Endodermal cell (in vitro differentiated cells): Measurements from ENCODE around the gene CDH11. TPM values are rescaled to one million over a fixed set of nuclear protein-coding genes. Genes with fewer than 3 reads are reported as not detected.

ENCODE experiments used
- DNase-seq: peaks from one replicate; pipeline ENCODE4 v3.0.0-alpha.2; 2017
- H3K27ac ChIP-seq: 2 replicates; pipeline ENCODE4 v1.5.1; 2013; ENCODE audit warnings: mild to moderate bottlenecking, low read depth, low read length, moderate library complexity
- H3K27me3 ChIP-seq: 2 replicates; pipeline ENCODE4 v1.6.1; 2013; ENCODE audit warnings: mild to moderate bottlenecking, low read length, moderate library complexity; ENCODE audit not compliant: insufficient read depth, control insufficient read depth, poor library complexity, severe bottlenecking
- H3K36me3 ChIP-seq: 2 replicates; pipeline ENCODE4 v1.7.0; 2013; ENCODE audit warnings: mild to moderate bottlenecking, low read length, moderate library complexity; ENCODE audit not compliant: control insufficient read depth, insufficient read depth
- H3K4me1 ChIP-seq: one replicate; pipeline ENCODE4 v1.7.0; 2013; ENCODE audit warnings: low read length; ENCODE audit not compliant: control insufficient read depth, insufficient read depth
- H3K4me3 ChIP-seq: 2 replicates; pipeline ENCODE4 v1.5.1; 2013; ENCODE audit warnings: mild to moderate bottlenecking, low read length, moderate library complexity
- H3K9ac ChIP-seq: 2 replicates; pipeline ENCODE4 v1.6.1; 2013; ENCODE audit warnings: mild to moderate bottlenecking, low read length, moderate library complexity; ENCODE audit not compliant: poor library complexity, severe bottlenecking; ENCODE audit errors: extremely low read depth
- H3K9me3 ChIP-seq: 2 replicates; pipeline ENCODE4 v1.6.1; 2013; ENCODE audit warnings: mild to moderate bottlenecking, low read length, moderate library complexity; ENCODE audit not compliant: control insufficient read depth
- H3K27ac Mint-ChIP-seq: 2 replicates; pipeline ENCODE4 v1.8.0; 2020; ENCODE audit warnings: mixed read lengths
- H3K27me3 Mint-ChIP-seq: 2 replicates; pipeline ENCODE4 v1.8.0; 2021; ENCODE audit warnings: mild to moderate bottlenecking, mixed read lengths; ENCODE audit not compliant: insufficient read depth
- H3K36me3 Mint-ChIP-seq: 2 replicates; pipeline ENCODE4 v1.8.0; 2020; ENCODE audit warnings: low read depth, mixed read lengths
- H3K4me1 Mint-ChIP-seq: 2 replicates; pipeline ENCODE4 v1.8.0; 2020; ENCODE audit warnings: mixed read lengths
- H3K4me3 Mint-ChIP-seq: 2 replicates; pipeline ENCODE4 v1.8.0; 2020; ENCODE audit warnings: mild to moderate bottlenecking, moderate library complexity, mixed read lengths
- H3K9me3 Mint-ChIP-seq: 2 replicates; pipeline ENCODE4 v1.8.0; 2020; ENCODE audit warnings: mild to moderate bottlenecking, mixed read lengths
- whole genome bisulfite sequencing, 2 experiments: methylation state at CpG; one replicate each; pipeline versions ENCODE4 v1.1.5 to v1.1.7; 2013; ENCODE audit warnings: missing lambda C conversion rate in 2 of 2, mixed read lengths in 1 of 2; ENCODE audit not compliant: insufficient coverage in 1 of 2, insufficient read length in 1 of 2; 5-methylcytosine and 5-hydroxymethylcytosine counted together
- total RNA-seq, 2 donors: library from RNA; stranded (reverse); fragmentation: NEBNext Ultra II Directional in 1 of 2; extraction: Animal tissue kit (Norgen Biotek cat#: 25700) in 1 of 2; gene quantifications; 2 replicates in 1 of 2; 3 replicates in 1 of 2; pipeline ENCODE4 v1.2.1, GENCODE V29; 2021
- TF ChIP-seq, protein P1 (sequence below): fragments of 200-600 bp; sonication (generic); conservative IDR thresholded peaks from 2 replicates; pipeline ENCODE4 v1.5.0; 2021; ENCODE audit warnings: antibody characterized with exemption, mild to moderate bottlenecking

Gene CDH11
- total RNA-seq, 2 donors from 2014 or later, result 0.73 to 2.9 TPM

DNA sequence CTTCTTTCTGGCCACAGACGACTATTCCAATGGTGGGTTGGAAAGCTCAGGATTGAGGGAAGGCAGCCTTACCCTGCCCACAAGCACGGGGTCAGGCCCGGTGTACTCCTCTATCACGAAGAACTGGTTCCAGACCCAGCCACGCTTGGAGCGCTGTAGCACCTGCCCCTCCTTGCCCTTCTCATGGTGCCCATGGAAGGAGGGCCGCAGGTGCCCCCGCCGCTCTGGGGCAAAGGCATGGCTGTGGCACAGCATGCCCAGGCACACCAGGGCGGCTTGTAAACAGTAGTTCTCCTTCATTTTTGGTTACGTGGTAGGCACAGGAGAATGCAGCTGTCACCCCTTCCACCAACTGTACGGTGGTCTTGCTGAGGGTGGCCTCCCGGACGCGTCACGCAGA, 117.3 kb downstream of the CDH11 start:
- H3K27me3 ChIP-seq, result no peaks in the 10 kb centered on the region
- no peak overlapping the region for H3K9ac ChIP-seq

DNA sequence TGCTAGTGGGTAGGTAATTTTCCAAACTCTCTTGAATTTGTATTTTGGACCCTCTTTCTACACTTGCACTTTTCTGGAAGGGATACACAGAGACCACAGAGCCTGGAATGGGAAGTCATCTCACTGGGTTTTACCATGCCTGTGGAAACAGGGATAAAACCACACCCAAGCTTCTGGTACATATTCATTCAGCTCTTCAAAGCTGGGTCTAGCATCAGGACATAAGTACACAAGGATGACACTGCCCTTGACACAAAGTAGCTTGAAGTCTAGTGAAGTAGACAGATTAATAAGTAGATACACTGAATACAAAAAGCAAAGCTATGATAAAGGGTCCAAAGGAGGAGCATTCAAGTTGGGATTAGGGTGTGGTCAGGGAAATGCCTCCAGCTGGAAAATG, 118.2 kb downstream of the CDH11 start:
- H3K27me3 Mint-ChIP-seq, result no peaks in the 10 kb centered on the region
- TF ChIP-seq, protein P1, sequence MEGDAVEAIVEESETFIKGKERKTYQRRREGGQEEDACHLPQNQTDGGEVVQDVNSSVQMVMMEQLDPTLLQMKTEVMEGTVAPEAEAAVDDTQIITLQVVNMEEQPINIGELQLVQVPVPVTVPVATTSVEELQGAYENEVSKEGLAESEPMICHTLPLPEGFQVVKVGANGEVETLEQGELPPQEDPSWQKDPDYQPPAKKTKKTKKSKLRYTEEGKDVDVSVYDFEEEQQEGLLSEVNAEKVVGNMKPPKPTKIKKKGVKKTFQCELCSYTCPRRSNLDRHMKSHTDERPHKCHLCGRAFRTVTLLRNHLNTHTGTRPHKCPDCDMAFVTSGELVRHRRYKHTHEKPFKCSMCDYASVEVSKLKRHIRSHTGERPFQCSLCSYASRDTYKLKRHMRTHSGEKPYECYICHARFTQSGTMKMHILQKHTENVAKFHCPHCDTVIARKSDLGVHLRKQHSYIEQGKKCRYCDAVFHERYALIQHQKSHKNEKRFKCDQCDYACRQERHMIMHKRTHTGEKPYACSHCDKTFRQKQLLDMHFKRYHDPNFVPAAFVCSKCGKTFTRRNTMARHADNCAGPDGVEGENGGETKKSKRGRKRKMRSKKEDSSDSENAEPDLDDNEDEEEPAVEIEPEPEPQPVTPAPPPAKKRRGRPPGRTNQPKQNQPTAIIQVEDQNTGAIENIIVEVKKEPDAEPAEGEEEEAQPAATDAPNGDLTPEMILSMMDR, result no peak
- H3K4me3 Mint-ChIP-seq, result no peak overlapping the region
- Histone ChIP-seq H3K27ac (no peak overlapping the region), H3K9me3 (no peaks in the 10 kb centered on the region), H3K4me1 (no peaks in the 10 kb centered on the region), H3K36me3 (no peaks in the 10 kb centered on the region), H3K4me3 (no peak overlapping the region), H3K27me3 (no peaks in the 10 kb centered on the region), H3K9ac (no peak overlapping the region)
- H3K27ac Mint-ChIP-seq, result no peak overlapping the region
- no peaks in the 10 kb centered on the region for H3K9me3 Mint-ChIP-seq
- no peak for DNase-seq
- H3K36me3 Mint-ChIP-seq, result no peaks in the 10 kb centered on the region
- no peaks in the 10 kb centered on the region for H3K4me1 Mint-ChIP-seq

More for the DNA sequence above, 117.3 kb downstream of the CDH11 start:
- no peak overlapping the region for H3K4me3 ChIP-seq
- Mint-ChIP-seq H3K4me1 (no peaks in the 10 kb centered on the region), H3K27me3 (no peaks in the 10 kb centered on the region), H3K9me3 (no peaks in the 10 kb centered on the region), H3K27ac (no peak overlapping the region), H3K4me3 (no peak overlapping the region), H3K36me3 (no peaks in the 10 kb centered on the region)
- no peaks in the 10 kb centered on the region for H3K4me1 ChIP-seq
- H3K9me3 ChIP-seq, result no peaks in the 10 kb centered on the region
- TF ChIP-seq, protein P1, result no peak
- DNase-seq, result no peak
- H3K27ac ChIP-seq, result no peak overlapping the region
- H3K36me3 ChIP-seq, result no peaks in the 10 kb centered on the region
- WGBS, 2 experiments, result 93 to 95% methylated on average over 9 to 16 of the region's 16 CpGs

DNA sequence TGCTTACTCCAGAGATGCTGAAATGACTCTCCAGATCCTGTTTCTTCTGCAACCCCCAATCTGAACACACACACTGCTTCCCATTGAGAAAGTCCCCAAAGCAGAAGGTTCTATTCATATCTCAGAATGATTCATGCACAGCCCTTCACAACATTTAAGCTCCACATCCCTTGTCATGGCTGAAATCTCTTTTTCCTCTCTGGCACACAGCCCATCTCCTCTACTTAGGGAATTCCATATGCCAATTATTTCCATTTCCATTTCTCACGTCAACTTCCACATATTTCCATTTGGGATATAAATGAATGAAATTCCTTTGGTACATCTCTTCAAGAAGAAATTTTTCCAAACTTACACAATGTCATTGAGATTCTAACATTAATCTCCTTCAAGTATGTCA, 119.6 kb downstream of the CDH11 start:
- 100% methylated on average over 1 of the region's 1 CpG; no CpG with 5 or more reads in 1 of the 2 experiments for WGBS, 2 experiments
- TF ChIP-seq, protein P1, result no peak
- Mint-ChIP-seq H3K27ac (no peak overlapping the region), H3K9me3 (no peaks in the 10 kb centered on the region), H3K4me1 (no peaks in the 10 kb centered on the region), H3K36me3 (no peaks in the 10 kb centered on the region), H3K4me3 (no peak overlapping the region), H3K27me3 (no peaks in the 10 kb centered on the region)
- H3K27ac ChIP-seq, result no peak overlapping the region
- no peaks in the 10 kb centered on the region for H3K27me3 ChIP-seq
- no peaks in the 10 kb centered on the region for H3K4me1 ChIP-seq
- no peaks in the 10 kb centered on the region for H3K9me3 ChIP-seq
- no peaks in the 10 kb centered on the region for H3K36me3 ChIP-seq
- no peak overlapping the region for H3K9ac ChIP-seq
- no peak for DNase-seq
- H3K4me3 ChIP-seq, result no peak overlapping the region
